PC-3 (cell line): ENCODE results near the gene MED15.

Experiments used
- CTCF ChIP-seq: fragments of 300-600 bp; sonication (generic); conservative IDR thresholded peaks from 2 replicates; pipeline ENCODE4 v1.5.1; 2017; ENCODE audit warnings: antibody characterized with exemption, low read depth, mild to moderate bottlenecking, low read length
- EZH2 ChIP-seq: fragments of 300-600 bp; sonication (generic); IDR thresholded peaks from one replicate; pipeline ENCODE4 v1.6.1; 2017; ENCODE audit warnings: antibody characterized with exemption, mild to moderate bottlenecking, low read length; ENCODE audit not compliant: unreplicated experiment

GRCh38 chr22:20634560-20635226 lies 127.3 kb downstream of the MED15 start:
- TF ChIP-seq CTCF = no peak
- no peak for TF ChIP-seq EZH2
